ENCODE results near the gene FHIT. TPM values are rescaled to one million over a fixed set of nuclear protein-coding genes. Genes with fewer than 3 reads are reported as not detected.

The FHIT gene
- total RNA-seq, 4 donors from 2014 or later = 7.5 to 20.1 (median 13.5) TPM

DNA sequence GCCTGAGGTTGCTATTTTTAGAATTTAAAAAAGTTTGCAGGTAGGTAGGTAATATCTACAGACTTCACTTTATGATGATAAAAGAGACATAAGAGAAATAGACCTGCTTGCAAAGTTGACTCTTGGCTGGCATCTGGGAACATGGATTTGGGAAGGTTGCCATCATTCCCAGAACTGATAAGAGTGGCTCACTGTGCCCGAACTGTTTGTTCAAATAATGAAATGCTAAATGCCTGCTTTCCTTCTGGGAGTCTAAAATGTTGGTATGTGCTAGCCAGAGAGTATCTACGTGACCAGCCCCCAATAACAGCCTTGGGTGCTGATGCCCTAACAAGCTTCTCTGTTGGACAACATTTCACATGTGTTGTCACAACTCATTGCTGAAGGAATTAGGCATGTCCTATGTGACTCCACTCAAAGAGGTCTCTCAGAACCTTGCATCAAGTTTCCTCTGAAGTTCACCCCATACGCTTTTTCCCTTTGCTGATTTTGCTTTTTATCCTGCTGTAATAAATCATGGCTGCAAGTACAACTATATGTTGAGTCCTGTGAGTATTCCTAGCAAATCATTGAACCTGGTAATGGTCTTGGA, 95.5 kb downstream of the FHIT start:
- no peaks in the 10 kb centered on the region for H3K9me3 ChIP-seq
- no peaks in the 10 kb centered on the region for H3K4me1 ChIP-seq
- DNase-seq = no peak
- no peak for TF ChIP-seq EP300 (IDR thresholded peaks at IDR 0.05; ENCODE audit: low read depth)
- TF ChIP-seq POLR2AphosphoS5 (IDR thresholded peaks at IDR 0.05) = no peak
- TF ChIP-seq POLR2A (IDR thresholded peaks at IDR 0.05) = no peak
- TF ChIP-seq, protein P1, sequence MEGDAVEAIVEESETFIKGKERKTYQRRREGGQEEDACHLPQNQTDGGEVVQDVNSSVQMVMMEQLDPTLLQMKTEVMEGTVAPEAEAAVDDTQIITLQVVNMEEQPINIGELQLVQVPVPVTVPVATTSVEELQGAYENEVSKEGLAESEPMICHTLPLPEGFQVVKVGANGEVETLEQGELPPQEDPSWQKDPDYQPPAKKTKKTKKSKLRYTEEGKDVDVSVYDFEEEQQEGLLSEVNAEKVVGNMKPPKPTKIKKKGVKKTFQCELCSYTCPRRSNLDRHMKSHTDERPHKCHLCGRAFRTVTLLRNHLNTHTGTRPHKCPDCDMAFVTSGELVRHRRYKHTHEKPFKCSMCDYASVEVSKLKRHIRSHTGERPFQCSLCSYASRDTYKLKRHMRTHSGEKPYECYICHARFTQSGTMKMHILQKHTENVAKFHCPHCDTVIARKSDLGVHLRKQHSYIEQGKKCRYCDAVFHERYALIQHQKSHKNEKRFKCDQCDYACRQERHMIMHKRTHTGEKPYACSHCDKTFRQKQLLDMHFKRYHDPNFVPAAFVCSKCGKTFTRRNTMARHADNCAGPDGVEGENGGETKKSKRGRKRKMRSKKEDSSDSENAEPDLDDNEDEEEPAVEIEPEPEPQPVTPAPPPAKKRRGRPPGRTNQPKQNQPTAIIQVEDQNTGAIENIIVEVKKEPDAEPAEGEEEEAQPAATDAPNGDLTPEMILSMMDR (IDR thresholded peaks at IDR 0.05) = no peak
- 56 to 69% methylated on average over 2 to 3 of the region's 3 CpGs for WGBS, 2 donors (ENCODE audit: low coverage in 1 of 2)
- H3K4me3 ChIP-seq = no peak overlapping the region
- intact Hi-C loops (cut with DNase I; ENCODE audit: low total_unique reads) (no loop called here), in situ Hi-C loops (cut with MboI; ENCODE audit: low pct_ligation_motif_present in 1 of 4, low pct_unique_long_range_greater_than_20kb in 1 of 4, low sequenced_read_pairs in 3 of 4) (no loop called here)
- no peaks in the 10 kb centered on the region for H3K27me3 ChIP-seq
- H3K27ac ChIP-seq = no peak overlapping the region
- no peaks in the 10 kb centered on the region for H3K36me3 ChIP-seq

DNA sequence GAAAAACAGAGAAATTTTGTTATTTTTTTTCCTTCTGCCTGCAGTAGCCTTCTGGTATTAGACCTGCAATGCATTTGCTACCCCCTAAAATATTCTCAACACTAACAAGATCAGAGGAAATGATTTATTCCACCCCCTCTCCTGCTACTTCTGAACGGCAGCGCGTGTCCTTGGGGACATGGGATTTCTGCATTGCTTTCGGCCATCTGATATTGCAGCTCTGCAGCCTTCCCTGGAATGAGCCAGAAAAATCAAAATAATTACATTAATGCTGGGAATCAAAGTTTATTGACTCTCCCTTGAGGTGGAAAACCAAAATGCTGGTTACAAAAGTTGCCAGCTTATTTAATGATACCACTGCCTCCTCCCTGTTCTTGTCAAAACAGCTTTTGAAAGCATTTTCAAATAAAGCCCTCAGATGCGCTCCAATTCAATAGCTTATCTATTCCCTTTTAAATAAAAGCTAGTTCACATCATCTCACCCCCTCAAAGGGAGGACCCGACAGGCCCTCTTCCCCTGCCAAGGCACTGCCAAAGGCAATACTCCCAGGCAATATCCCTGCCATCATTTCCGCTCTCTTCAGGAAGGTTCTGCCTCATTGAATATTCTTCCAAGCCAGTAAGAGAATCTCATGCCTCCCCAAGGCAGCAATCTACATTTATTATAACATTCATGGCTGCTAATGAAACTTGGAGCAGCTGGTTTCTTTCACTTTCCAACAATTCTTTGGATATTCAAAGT, 96.6 kb downstream of the FHIT start:
- WGBS, 2 donors (ENCODE audit: low coverage in 1 of 2) = 82 to 85% methylated on average over 7 of the region's 7 CpGs
- H3K27ac ChIP-seq = no peak overlapping the region

DNA sequence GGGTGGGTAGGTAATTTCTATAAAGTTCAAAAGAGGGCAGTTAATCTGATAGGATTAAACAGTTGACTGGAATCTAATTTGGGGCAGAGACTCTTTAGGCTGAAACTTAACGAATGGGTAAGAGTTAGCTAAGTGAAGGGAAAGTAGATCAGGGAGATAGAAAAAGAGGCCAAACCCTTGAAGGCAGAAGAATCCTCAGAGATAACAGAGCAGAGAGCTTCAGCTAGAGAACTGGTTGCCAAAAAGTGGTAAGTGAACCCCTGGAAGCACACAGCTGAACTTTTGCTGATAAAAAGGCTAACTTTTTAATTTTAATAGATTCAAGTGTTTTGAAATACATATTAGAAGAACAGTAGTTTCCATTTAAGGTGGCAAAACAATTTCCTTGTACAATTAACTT, 99.2 kb downstream of the FHIT start:
- H3K4me3 ChIP-seq = no peak overlapping the region
- no peaks in the 10 kb centered on the region for H3K36me3 ChIP-seq
- H3K9me3 ChIP-seq = no peaks in the 10 kb centered on the region
- in situ Hi-C loops (cut with MboI; ENCODE audit: low pct_ligation_motif_present in 1 of 4, low pct_unique_long_range_greater_than_20kb in 1 of 4, low sequenced_read_pairs in 3 of 4) (no loop called here), intact Hi-C loops (cut with DNase I; ENCODE audit: low total_unique reads) (no loop called here)
- no peaks in the 10 kb centered on the region for H3K4me1 ChIP-seq
- DNase-seq = no peak
- no peaks in the 10 kb centered on the region for H3K27me3 ChIP-seq
- WGBS, 2 donors (ENCODE audit: low coverage in 1 of 2) = 64 to 96% methylated on average over 1 of the region's 1 CpG
- H3K27ac ChIP-seq = no peak overlapping the region
- TF ChIP-seq, protein P1 (IDR thresholded peaks at IDR 0.05) = no peak
- no peak for TF ChIP-seq EP300 (IDR thresholded peaks at IDR 0.05; ENCODE audit: low read depth)
- no peak for TF ChIP-seq POLR2A (IDR thresholded peaks at IDR 0.05)
- no peak for TF ChIP-seq POLR2AphosphoS5 (IDR thresholded peaks at IDR 0.05)

More for the DNA sequence above, 96.6 kb downstream of the FHIT start:
- Histone ChIP-seq H3K4me3 (no peak overlapping the region), H3K27me3 (no peaks in the 10 kb centered on the region), H3K4me1 (no peaks in the 10 kb centered on the region), H3K36me3 (no peaks in the 10 kb centered on the region), H3K9me3 (no peaks in the 10 kb centered on the region)
- in situ Hi-C loops (cut with MboI; ENCODE audit: low pct_ligation_motif_present in 1 of 4, low pct_unique_long_range_greater_than_20kb in 1 of 4, low sequenced_read_pairs in 3 of 4) = no loop called here
- TF ChIP-seq, protein P1 (IDR thresholded peaks at IDR 0.05) = no peak
- TF ChIP-seq EP300 (IDR thresholded peaks at IDR 0.05; ENCODE audit: low read depth) = no peak
- no peak for TF ChIP-seq POLR2A (IDR thresholded peaks at IDR 0.05)
- TF ChIP-seq POLR2AphosphoS5 (IDR thresholded peaks at IDR 0.05) = no peak
- no peak for DNase-seq
- intact Hi-C loops (cut with DNase I; ENCODE audit: low total_unique reads) = no loop called here

DNA sequence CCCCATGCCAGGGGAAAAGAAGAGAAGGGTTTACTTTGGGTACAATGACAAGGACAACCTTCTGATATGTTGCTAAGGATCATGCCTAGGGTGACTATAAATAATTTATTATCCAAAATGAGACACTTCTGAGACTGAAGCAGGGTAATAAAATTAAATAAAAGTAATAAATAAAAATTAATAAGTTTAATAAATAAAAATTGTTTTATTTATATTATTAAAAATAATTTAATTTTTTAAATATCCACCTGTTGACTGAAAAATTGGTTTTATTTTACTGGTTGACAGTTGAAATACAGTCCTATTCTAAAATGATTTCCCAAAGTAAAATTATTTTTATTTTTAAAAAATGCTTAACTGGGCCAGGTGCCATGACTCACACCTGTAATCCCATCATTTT, 102.0 kb downstream of the FHIT start:
- H3K27me3 ChIP-seq = no peaks in the 10 kb centered on the region
- no peak for DNase-seq
- in situ Hi-C loops (cut with MboI; ENCODE audit: low pct_ligation_motif_present in 1 of 4, low pct_unique_long_range_greater_than_20kb in 1 of 4, low sequenced_read_pairs in 3 of 4) = no loop called here
- no peaks in the 10 kb centered on the region for H3K4me1 ChIP-seq
- intact Hi-C loops (cut with DNase I; ENCODE audit: low total_unique reads) = no loop called here
- no peak overlapping the region for H3K4me3 ChIP-seq
- TF ChIP-seq POLR2A (IDR thresholded peaks at IDR 0.05) (no peak), EP300 (IDR thresholded peaks at IDR 0.05; ENCODE audit: low read depth) (no peak)
- no peak overlapping the region for H3K27ac ChIP-seq
- no peaks in the 10 kb centered on the region for H3K36me3 ChIP-seq
- no peaks in the 10 kb centered on the region for H3K9me3 ChIP-seq

All from transverse colon (tissue), 4 donors.